IMR-90 (cell line): ENCODE results near the gene C10orf105. TPM values are rescaled to one million over a fixed set of nuclear protein-coding genes. Genes with fewer than 3 reads are reported as not detected.
A peak's percentile ranks its signal among the peaks of the same experiment; 100 is the strongest.

Source experiments
- ATAC-seq: fragments of 200-7000 bp; cut with Tn5 transposase; 2 replicates; pipeline ENCODE4 v1.9.1; 2020; ENCODE audit warnings: low read depth, mild to moderate bottlenecking, moderate library complexity
- BruUV-seq: library from RNA; stranded (reverse); fragments of 400-500 nt; replicated peaks from 2 replicates; lab custom pipeline; 2021; lab: Mats Ljungman, UMichigan
- CTCF ChIA-PET: fragments of 300-600 bp; formaldehyde crosslinking; extraction: SDS; loops from one replicate; lab custom pipeline; 2021; ENCODE audit warnings: antibody characterized with exemption; lab: Yijun Ruan, JAX
- POLR2A ChIA-PET: fragments of 300-600 bp; sonication (Branson Sonifier 250); formaldehyde crosslinking; loops from one replicate; lab custom pipeline; 2022; ENCODE audit warnings: antibody characterized with exemption; ENCODE audit not compliant: unreplicated experiment; lab: Charles Lee
- DNase-seq: peaks from one replicate; pipeline ENCODE4 v3.0.0; 2013
- H2AFZ ChIP-seq: replicated peaks from 2 replicates; pipeline ENCODE3; 2013; ENCODE audit warnings: low read length, mild to moderate bottlenecking; ENCODE audit not compliant: poor library complexity
- H2AK5ac ChIP-seq: 2 replicates; pipeline ENCODE4 v1.6.1; 2013; ENCODE audit warnings: low read depth, low read length, inconsistent platforms
- H2AK9ac ChIP-seq: replicated peaks from 2 replicates; pipeline ENCODE3; 2013; ENCODE audit warnings: mild to moderate bottlenecking, low read depth, low read length, moderate library complexity; ENCODE audit not compliant: poor library complexity
- H2BK120ac ChIP-seq: 2 replicates; pipeline ENCODE4 v1.6.1; 2013; ENCODE audit warnings: low read depth, low read length, inconsistent platforms
- H2BK15ac ChIP-seq: 3 replicates; pipeline ENCODE4 v1.6.1; 2013; ENCODE audit warnings: low read depth, low read length, inconsistent platforms
- H2BK20ac ChIP-seq: 2 replicates; pipeline ENCODE4 v1.6.1; 2013; ENCODE audit warnings: low read depth, mild to moderate bottlenecking, inconsistent platforms, low read length, moderate library complexity
- H2BK5ac ChIP-seq: 2 replicates; pipeline ENCODE4 v1.6.1; 2013; ENCODE audit warnings: mild to moderate bottlenecking, low read depth, low read length, inconsistent platforms; ENCODE audit not compliant: poor library complexity, severe bottlenecking
- H3K14ac ChIP-seq: replicated peaks from 2 replicates; pipeline ENCODE4 v1.6.1; 2013; ENCODE audit warnings: low read depth, low read length, inconsistent platforms
- H3K18ac ChIP-seq: 2 replicates; pipeline ENCODE4 v1.6.1; 2013; ENCODE audit warnings: low read depth, low read length, control low read depth
- H3K23ac ChIP-seq: 2 replicates; pipeline ENCODE4 v1.6.1; 2013; ENCODE audit warnings: low read depth, low read length, inconsistent platforms
- H3K27ac ChIP-seq: 2 replicates; pipeline ENCODE4 v1.5.1; 2013; ENCODE audit warnings: mild to moderate bottlenecking, control low read depth, low read length; ENCODE audit not compliant: insufficient read depth
- H3K27me3 ChIP-seq: 2 replicates; pipeline ENCODE4 v1.6.1; 2013; ENCODE audit warnings: low read length; ENCODE audit not compliant: control insufficient read depth, insufficient read depth
- H3K36me3 ChIP-seq: 2 replicates; pipeline ENCODE4 v1.6.1; 2013; ENCODE audit warnings: low read length, mixed read lengths; ENCODE audit not compliant: control insufficient read depth, insufficient read depth
- H3K4ac ChIP-seq: 2 replicates; pipeline ENCODE4 v1.6.1; 2013; ENCODE audit warnings: low read depth, low read length, inconsistent platforms
- H3K4me1 ChIP-seq: 2 replicates; pipeline ENCODE4 v1.6.1; 2013; ENCODE audit warnings: low read length, mixed read lengths; ENCODE audit not compliant: control insufficient read depth, insufficient read depth
- H3K4me2 ChIP-seq: 2 replicates; pipeline ENCODE4 v1.6.1; 2013; ENCODE audit warnings: low read depth, mild to moderate bottlenecking, control low read depth, low read length, moderate library complexity
- H3K4me3 ChIP-seq: 2 replicates; pipeline ENCODE4 v1.5.1; 2013; ENCODE audit warnings: low read depth, mild to moderate bottlenecking, control low read depth, low read length, moderate library complexity; ENCODE audit not compliant: insufficient read depth
- H3K56ac ChIP-seq: 2 replicates; pipeline ENCODE4 v1.6.1; 2013; ENCODE audit warnings: low read length, inconsistent platforms; ENCODE audit not compliant: insufficient read depth; ENCODE audit errors: extremely low read depth
- H3K79me1 ChIP-seq, 2 experiments: 2 replicates each; pipeline ENCODE4 v1.6.1; 2013; ENCODE audit warnings: low read length in 2 of 2, inconsistent platforms in 1 of 2, low read depth in 1 of 2
- H3K9ac ChIP-seq: 2 replicates; pipeline ENCODE4 v1.6.1; 2013; ENCODE audit warnings: low read depth, low read length, control low read depth
- H3K9me1 ChIP-seq: 2 replicates; pipeline ENCODE4 v1.6.1; 2013; ENCODE audit warnings: low read length, inconsistent platforms; ENCODE audit not compliant: insufficient read depth
- H3K9me3 ChIP-seq: 2 replicates; pipeline ENCODE4 v1.6.1; 2013; ENCODE audit warnings: low read length; ENCODE audit not compliant: control insufficient read depth, insufficient read depth
- H4K20me1 ChIP-seq: 2 replicates; pipeline ENCODE4 v1.6.1; 2013; ENCODE audit warnings: low read length, inconsistent platforms; ENCODE audit not compliant: insufficient read depth
- H4K5ac ChIP-seq: 2 replicates; pipeline ENCODE4 v1.6.1; 2013; ENCODE audit warnings: mild to moderate bottlenecking, low read depth, low read length, control low read depth
- H4K8ac ChIP-seq, 2 experiments: 2 replicates each; pipeline ENCODE4 v1.6.1; 2013; ENCODE audit warnings: low read depth in 2 of 2, low read length in 2 of 2, control low read depth in 1 of 2, inconsistent platforms in 1 of 2
- H4K91ac ChIP-seq: 2 replicates; pipeline ENCODE4 v1.6.1; 2013; ENCODE audit warnings: low read depth, low read length, inconsistent platforms; ENCODE audit not compliant: insufficient read depth
- FOS ChIP-seq: fragments of 150-350 bp; IDR thresholded peaks from 2 replicates; pipeline ENCODE4 v1.6.1; 2016; ENCODE audit warnings: low read depth, low read length
- MXI1 ChIP-seq: IDR thresholded peaks from 2 replicates; pipeline ENCODE4 v1.6.1; 2012; ENCODE audit warnings: low read depth, mild to moderate bottlenecking, low read length, moderate library complexity, borderline replicate concordance
- NFE2L2 ChIP-seq: fragments of 150-350 bp; IDR thresholded peaks from 2 replicates; pipeline ENCODE4 v1.6.1; 2016; ENCODE audit warnings: low read depth, mild to moderate bottlenecking, low read length
- POLR2A ChIP-seq: IDR thresholded peaks from 2 replicates; pipeline ENCODE4 v1.6.1; 2012; ENCODE audit warnings: mild to moderate bottlenecking, low read depth, low read length
- RAD21 ChIP-seq: IDR thresholded peaks from 2 replicates; pipeline ENCODE4 v1.6.1; 2012; ENCODE audit warnings: low read length, improper control_type of control experiment
- RFX5 ChIP-seq: IDR thresholded peaks from 2 replicates; pipeline ENCODE4 v1.8.0; 2012; ENCODE audit warnings: low read depth, mild to moderate bottlenecking, low read length, moderate library complexity
- WGBS, 2 experiments: methylation state at CpG; one replicate each; pipeline versions ENCODE4 v1.1.5 to v1.1.7; 2013; ENCODE audit warnings: missing lambda C conversion rate in 2 of 2; ENCODE audit not compliant: insufficient read length in 1 of 2; ENCODE audit errors: extremely low coverage in 2 of 2; 5-methylcytosine and 5-hydroxymethylcytosine counted together
- dilution Hi-C: fragments of 300-500 bp; cut with HindIII; formaldehyde crosslinking; loops from one replicate; pipeline ENCODE4 v1.14.3; 2018; ENCODE audit warnings: low sequenced_read_pairs; ENCODE audit not compliant: unreplicated experiment
- in situ Hi-C: fragments of 300-500 bp; cut with MboI; formaldehyde crosslinking; loops from 3 replicates; pipeline ENCODE4 v1.14.3; 2019; ENCODE audit warnings: low sequenced_read_pairs, inconsistent platforms, mixed read lengths
- intact Hi-C: fragments of 100-400 bp; cut with micrococcal nuclease; formaldehyde crosslinking; loops from 2 replicates; pipeline ENCODE4 v1.10.0; 2022
- polyA plus RNA-seq, 3 experiments: library from polyadenylated mRNA; depleted of rRNA; stranded (reverse); fragments of >200 nt; gene quantifications; 2 replicates each; pipeline ENCODE4 v1.2.3, GENCODE V29; 2012; ENCODE audit warnings: low replicate concordance in 1 of 3
- total RNA-seq: library from RNA; depleted of rRNA; stranded (reverse); fragments of >200 nt; gene quantifications from 2 replicates; pipeline ENCODE4 v1.2.3, GENCODE V29; 2012
- TF ChIP-seq, protein P1 (sequence below): conservative IDR thresholded peaks from 2 replicates; pipeline ENCODE4 v1.5.1; 2012; ENCODE audit warnings: mild to moderate bottlenecking, low read depth, low read length, improper control_type of control experiment
- TF ChIP-seq, protein P2 (sequence below): fragments of 150-350 bp; IDR thresholded peaks from 2 replicates; pipeline ENCODE4 v1.6.1; 2017; ENCODE audit warnings: mild to moderate bottlenecking, antibody characterized with exemption, low read length, low read depth

The C10orf105 gene
- total and polyA plus RNA-seq, 2 of the 4 experiments (the other 2 are of a cell fraction) = under 0.01 TPM; not detected in 1

DNA sequence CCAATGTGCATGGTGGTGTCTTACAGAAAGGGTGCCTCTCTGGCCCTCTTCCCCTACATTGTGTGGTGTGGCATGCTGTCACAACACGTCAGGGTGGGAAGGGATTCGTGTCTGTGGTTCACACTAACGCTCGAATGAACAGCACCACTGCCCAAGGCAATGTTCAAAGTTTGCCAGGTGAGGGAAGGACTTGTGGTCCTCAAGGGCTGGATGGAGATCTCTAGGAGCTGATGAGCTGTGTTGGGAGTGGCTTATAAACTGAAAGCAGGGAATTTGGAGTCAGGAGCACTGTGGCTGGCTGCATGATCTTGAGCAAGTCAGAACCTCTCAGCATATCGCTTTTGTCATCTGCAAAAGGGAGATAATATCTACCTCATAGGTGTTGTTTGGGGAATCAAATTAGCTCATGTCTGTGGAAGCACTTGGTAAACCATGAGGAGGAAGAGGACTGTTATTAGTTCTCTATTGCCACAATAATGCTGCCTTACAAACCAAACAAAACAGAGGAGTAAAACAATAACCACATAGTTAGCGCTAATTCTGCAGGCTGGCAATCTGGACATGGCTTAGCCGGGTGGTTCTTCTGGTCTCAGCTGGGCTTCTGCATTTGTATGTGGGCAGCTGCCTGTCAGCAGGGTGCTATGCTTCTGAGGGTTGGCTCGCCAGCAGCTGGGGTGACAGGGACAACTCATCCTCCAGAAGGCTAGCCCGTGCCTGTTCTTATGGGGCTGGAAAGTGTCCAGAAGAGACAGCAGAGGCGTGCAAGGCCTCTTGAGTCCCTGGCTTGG lies 22.9 kb upstream of the C10orf105 start (continued):
- TF ChIP-seq POLR2A = no peak

DNA sequence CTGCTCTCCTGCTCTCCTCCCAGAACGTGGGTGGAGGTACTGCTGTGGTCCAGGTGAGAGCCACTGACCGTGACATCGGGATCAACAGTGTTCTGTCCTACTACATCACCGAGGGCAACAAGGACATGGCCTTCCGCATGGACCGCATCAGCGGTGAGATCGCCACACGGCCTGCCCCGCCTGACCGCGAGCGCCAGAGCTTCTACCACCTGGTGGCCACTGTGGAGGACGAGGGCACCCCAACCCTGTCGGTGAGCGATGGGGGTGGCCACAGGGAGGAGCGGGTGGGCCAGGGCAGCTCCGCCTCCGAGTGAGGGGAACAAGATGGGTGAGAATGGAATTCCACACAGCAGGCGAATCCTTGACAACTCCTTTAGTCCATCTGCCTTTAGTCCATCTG lies 22.1 kb upstream of the C10orf105 start:
- Histone ChIP-seq H2BK120ac (no peak overlapping the region), H3K14ac (no peak overlapping the region), H3K27me3 (peaks cover 8% of the 10 kb centered on the region), H3K56ac (no peak overlapping the region), H4K91ac (no peak overlapping the region), H4K5ac (no peak overlapping the region), H4K8ac (no peak overlapping the region), H2BK15ac (no peak overlapping the region), H3K4me3 (no peak overlapping the region), H3K23ac (no peak overlapping the region), H3K36me3 (no peaks in the 10 kb centered on the region), H2AK9ac (no peak overlapping the region), H3K4me2 (no peak overlapping the region), H3K9ac (no peak overlapping the region), H2AK5ac (no peak overlapping the region), H2AFZ (peak overlapping the region; percentile 21), H3K79me1 (no peaks in the 10 kb centered on the region), H3K4ac (no peak overlapping the region), H3K27ac (no peak overlapping the region), H3K9me3 (peaks cover 2% of the 10 kb centered on the region; the same call in 1 of the 2 replicates), H3K9me1 (no peaks in the 10 kb centered on the region), H2BK5ac (no peak overlapping the region), H4K20me1 (no peaks in the 10 kb centered on the region; the same call in 1 of the 2 replicates), H3K4me1 (peaks cover 2% of the 10 kb centered on the region; the same call in 1 of the 2 replicates), H2BK20ac (no peak overlapping the region), H3K18ac (no peak overlapping the region)
- ATAC-seq (no peak), DNase-seq (no peak)
- TF ChIP-seq, protein P1, sequence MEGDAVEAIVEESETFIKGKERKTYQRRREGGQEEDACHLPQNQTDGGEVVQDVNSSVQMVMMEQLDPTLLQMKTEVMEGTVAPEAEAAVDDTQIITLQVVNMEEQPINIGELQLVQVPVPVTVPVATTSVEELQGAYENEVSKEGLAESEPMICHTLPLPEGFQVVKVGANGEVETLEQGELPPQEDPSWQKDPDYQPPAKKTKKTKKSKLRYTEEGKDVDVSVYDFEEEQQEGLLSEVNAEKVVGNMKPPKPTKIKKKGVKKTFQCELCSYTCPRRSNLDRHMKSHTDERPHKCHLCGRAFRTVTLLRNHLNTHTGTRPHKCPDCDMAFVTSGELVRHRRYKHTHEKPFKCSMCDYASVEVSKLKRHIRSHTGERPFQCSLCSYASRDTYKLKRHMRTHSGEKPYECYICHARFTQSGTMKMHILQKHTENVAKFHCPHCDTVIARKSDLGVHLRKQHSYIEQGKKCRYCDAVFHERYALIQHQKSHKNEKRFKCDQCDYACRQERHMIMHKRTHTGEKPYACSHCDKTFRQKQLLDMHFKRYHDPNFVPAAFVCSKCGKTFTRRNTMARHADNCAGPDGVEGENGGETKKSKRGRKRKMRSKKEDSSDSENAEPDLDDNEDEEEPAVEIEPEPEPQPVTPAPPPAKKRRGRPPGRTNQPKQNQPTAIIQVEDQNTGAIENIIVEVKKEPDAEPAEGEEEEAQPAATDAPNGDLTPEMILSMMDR = no peak
- TF ChIP-seq POLR2A = no peak
- TF ChIP-seq FOS = no peak
- TF ChIP-seq RFX5 = no peak
- TF ChIP-seq, protein P2, sequence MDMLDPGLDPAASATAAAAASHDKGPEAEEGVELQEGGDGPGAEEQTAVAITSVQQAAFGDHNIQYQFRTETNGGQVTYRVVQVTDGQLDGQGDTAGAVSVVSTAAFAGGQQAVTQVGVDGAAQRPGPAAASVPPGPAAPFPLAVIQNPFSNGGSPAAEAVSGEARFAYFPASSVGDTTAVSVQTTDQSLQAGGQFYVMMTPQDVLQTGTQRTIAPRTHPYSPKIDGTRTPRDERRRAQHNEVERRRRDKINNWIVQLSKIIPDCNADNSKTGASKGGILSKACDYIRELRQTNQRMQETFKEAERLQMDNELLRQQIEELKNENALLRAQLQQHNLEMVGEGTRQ = no peak
- TF ChIP-seq RAD21 = no peak
- TF ChIP-seq NFE2L2 = no peak
- no peak for TF ChIP-seq MXI1
- BruUV-seq = no TSS peak
- POLR2A ChIA-PET = no interaction called here
- 93% methylated on average over 10 of the region's 20 CpGs; no CpG with 5 or more reads in 1 of the 2 experiments for WGBS, 2 experiments
- intact Hi-C loops = no loop called here
- CTCF ChIA-PET = no interaction called here
- in situ Hi-C loops = no loop called here
- dilution Hi-C loops = no loop called here
